ENCODE results near the gene SLC26A11. TPM values are rescaled to one million over a fixed set of nuclear protein-coding genes. Genes with fewer than 3 reads are reported as not detected.

Gene SLC26A11
- total RNA-seq, 3 donors from 2014 or later: 13.8 to 18.1 (median 14.0) TPM

- Histone ChIP-seq H3K9me3 (no peaks in the 10 kb centered on the region), H3K4me1 (ENCODE audit: low read depth) (no peaks in the 10 kb centered on the region), H3K4me3 (no peak overlapping the region), H3K36me3 (ENCODE audit: low read depth) (peaks cover 4% of the 10 kb centered on the region)
- intact Hi-C loops (cut with DNase I, micrococcal nuclease): no loop called here
- peak in 1 of 3 donors; percentile 40 for DNase-seq
- ATAC-seq: no peak
- TF ChIP-seq CTCF (IDR thresholded peaks at IDR 0.05): no peak
Observed at GRCh38 chr17:80214012-80214877, 6.0 kb upstream of the SLC26A11 start.

GRCh38 chr17:80214878-80215210 is 5.4 kb upstream of the SLC26A11 start:
- H3K9me3 ChIP-seq: no peaks in the 10 kb centered on the region
- no peaks in the 10 kb centered on the region for H3K4me1 ChIP-seq (ENCODE audit: low read depth)
- no peak overlapping the region for H3K4me3 ChIP-seq
- intact Hi-C loops (cut with DNase I, micrococcal nuclease): no loop called here
- H3K36me3 ChIP-seq (ENCODE audit: low read depth): peaks cover 4% of the 10 kb centered on the region
- ATAC-seq (no peak), DNase-seq (no peak)
- TF ChIP-seq CTCF (IDR thresholded peaks at IDR 0.05): no peak

DNA sequence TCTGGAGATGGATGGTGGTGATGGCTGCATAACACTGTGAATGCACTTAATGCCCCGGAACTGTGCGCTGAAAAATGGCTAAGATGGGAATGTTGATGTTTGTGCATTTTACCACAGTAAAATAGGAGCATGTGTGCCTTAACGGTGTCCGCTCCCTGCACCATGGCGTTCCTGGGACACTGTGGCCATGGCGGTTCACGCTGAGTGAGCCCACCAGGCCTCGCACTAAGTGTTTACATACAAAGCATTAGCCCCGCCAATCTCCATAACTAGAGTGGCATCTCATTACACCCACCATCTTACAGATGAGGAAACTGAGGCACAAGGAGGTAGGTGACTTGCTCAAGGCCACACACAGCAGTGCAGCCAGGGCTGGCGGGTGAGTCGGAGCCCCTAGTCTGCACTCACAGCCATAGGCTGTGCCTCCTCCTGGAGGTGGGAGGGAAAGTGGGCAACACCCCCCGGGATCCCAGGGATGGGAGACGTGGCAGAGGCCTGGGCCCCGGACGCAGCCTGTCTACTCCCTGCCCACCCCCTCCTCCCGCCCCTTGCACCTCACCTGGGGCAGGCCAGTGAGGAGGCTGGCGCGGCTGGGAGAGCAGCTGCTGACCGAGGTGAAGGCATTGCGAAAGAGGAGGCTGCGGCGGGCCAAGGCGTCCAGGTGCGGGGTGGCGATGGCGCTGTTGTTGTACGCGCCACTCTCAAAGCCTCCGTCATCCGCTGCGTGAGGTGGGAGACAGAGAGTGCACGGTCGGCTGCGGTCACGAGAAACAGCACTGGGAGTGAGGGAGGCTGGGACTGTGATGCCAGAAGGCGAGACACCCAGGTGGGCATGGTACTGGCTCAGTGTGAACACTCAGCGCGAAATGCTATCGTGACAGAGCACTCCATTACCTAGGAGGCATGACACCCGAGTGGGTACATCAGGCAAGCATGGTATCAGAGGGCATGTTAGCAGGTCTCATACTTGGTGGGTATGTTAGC is 3.5 kb upstream of the SLC26A11 start:
- Histone ChIP-seq H3K4me1 (ENCODE audit: low read depth) (peaks cover 3% of the 10 kb centered on the region), H3K4me3 (no peak overlapping the region), H3K36me3 (ENCODE audit: low read depth) (no peaks in the 10 kb centered on the region), H3K9me3 (no peaks in the 10 kb centered on the region)
- no peak for TF ChIP-seq CTCF (IDR thresholded peaks at IDR 0.05)
- DNase-seq (peak in 1 of 3 donors; percentile 48), ATAC-seq (no peak)
- intact Hi-C loops (cut with DNase I, micrococcal nuclease): no loop called here

DNA sequence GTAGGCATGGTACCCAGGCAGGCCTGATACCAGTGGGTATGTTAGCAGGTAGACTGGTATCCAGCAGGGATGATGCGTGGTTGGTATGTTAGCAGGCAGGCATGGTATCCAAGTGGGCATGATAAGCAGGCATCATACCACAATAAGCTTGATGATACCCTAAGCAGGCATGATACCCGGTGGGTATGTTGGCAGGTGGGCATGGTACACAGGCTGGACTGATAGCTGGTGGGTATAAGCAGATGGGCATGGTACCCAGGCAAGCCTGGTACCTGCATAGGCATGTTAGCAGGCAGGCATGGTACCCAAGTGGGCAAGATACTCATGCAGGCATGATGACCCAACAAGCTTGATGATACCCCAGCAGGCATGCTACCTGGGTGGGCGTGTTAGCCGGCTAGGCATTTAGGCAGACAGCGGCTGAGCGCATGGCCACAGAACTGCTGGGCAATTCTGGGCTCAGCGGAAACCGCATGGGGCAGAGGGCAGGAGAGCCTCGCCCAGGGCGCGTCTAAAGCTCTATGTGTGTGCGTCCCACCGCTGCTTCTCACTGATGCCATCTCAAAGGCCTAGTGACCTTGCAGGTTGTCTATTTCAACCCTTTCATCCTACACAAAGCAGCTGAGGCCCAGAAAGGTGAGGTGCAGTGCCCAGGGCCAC is 2.4 kb upstream of the SLC26A11 start:
- Histone ChIP-seq H3K4me1 (ENCODE audit: low read depth) (peaks cover 3% of the 10 kb centered on the region), H3K4me3 (no peak overlapping the region), H3K9me3 (no peaks in the 10 kb centered on the region), H3K36me3 (ENCODE audit: low read depth) (no peaks in the 10 kb centered on the region)
- TF ChIP-seq CTCF (IDR thresholded peaks at IDR 0.05): no peak
- DNase-seq: peak in 2 of 3 donors; percentile 30 to 40
- ATAC-seq: no peak
- intact Hi-C loops (cut with DNase I, micrococcal nuclease): no loop called here

DNA sequence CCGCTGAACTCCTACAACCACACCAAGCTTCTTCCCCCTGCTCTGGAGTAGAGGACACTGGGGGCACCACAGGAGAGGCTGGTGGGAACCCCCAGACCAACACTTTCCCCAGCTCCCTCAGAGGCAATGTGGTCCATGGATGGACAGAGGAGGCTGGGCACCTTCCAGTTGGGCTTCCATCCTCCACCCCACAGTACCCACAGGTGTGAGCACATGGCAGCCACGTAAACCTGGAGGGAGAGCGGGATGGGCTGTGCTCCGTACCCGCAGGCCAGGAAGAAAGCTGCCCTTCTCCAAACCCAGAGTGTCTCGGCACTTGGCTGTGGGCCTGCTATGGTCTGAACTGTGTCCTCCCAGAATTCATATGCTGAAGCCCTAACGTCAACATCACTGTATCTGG is 1.8 kb upstream of the SLC26A11 start:
- H3K9me3 ChIP-seq: no peaks in the 10 kb centered on the region
- TF ChIP-seq CTCF (IDR thresholded peaks at IDR 0.05): no peak
- H3K36me3 ChIP-seq (ENCODE audit: low read depth): no peaks in the 10 kb centered on the region
- DNase-seq: no peak
- H3K4me3 ChIP-seq: no peak overlapping the region
- no peak for ATAC-seq
- intact Hi-C loops (cut with DNase I, micrococcal nuclease): no loop called here
- H3K4me1 ChIP-seq (ENCODE audit: low read depth): peaks cover 3% of the 10 kb centered on the region

Measured in mucosa of descending colon (tissue), 3 donors.